Limb (tissue), 2 donors: ENCODE results near the gene ZCCHC17.
"Not testable (repeated sequence)": the region's sequence is repeated elsewhere in the genome, so short reads cannot be mapped to it uniquely, and the experiment has no call there.

Experiments
- DNase-seq, 2 donors: peaks; one replicate each; pipeline ENCODE4 v3.0.0-alpha.2; 2016; ENCODE audit errors: extremely low spot score in 2 of 2

Gene ZCCHC17

GRCh38 chr1:31368611-31369107 lies 71.8 kb downstream of the ZCCHC17 start:
- no peak for DNase-seq

GRCh38 chr1:31370021-31370420 lies 73.2 kb downstream of the ZCCHC17 start:
- DNase-seq, result no peak

- DNase-seq, result no peak
Observed at GRCh38 chr1:31370565-31370964, 73.7 kb downstream of the ZCCHC17 start.

GRCh38 chr1:31371121-31371959 lies 74.5 kb downstream of the ZCCHC17 start:
- DNase-seq, result no peak

- no peak for DNase-seq
Observed at GRCh38 chr1:31372051-31372450, 75.2 kb downstream of the ZCCHC17 start.

- no peak for DNase-seq
Observed at GRCh38 chr1:31372751-31373055, 75.9 kb downstream of the ZCCHC17 start.

GRCh38 chr1:31373056-31373896 lies 76.4 kb downstream of the ZCCHC17 start, which contains the start of gene FABP3:
Gene FABP3, minus strand, starts transcription at chr1:31373076. Its CDS starts 62 bp downstream, at chr1:31373014.
- DNase-seq, result peak; percentile 79 to 83

GRCh38 chr1:31373897-31374486 lies 77.2 kb downstream of the ZCCHC17 start:
- no peak for DNase-seq

- DNase-seq, result peak in 1 of 2 donors; percentile 54
Observed at GRCh38 chr1:31374511-31375196, 77.8 kb downstream of the ZCCHC17 start.

GRCh38 chr1:31376375-31377134 lies 79.7 kb downstream of the ZCCHC17 start:
- DNase-seq, result peak; percentile 82 to 90

GRCh38 chr1:31377364-31377863 lies 80.6 kb downstream of the ZCCHC17 start:
- DNase-seq, result no peak

GRCh38 chr1:31378001-31378400 lies 81.2 kb downstream of the ZCCHC17 start:
- DNase-seq, result no peak

GRCh38 chr1:31380181-31380580 lies 83.3 kb downstream of the ZCCHC17 start:
- no peak for DNase-seq

GRCh38 chr1:31381394-31382294 lies 84.8 kb downstream of the ZCCHC17 start:
- DNase-seq, result no peak

- DNase-seq, result no peak
Observed at GRCh38 chr1:31382379-31382989, 85.7 kb downstream of the ZCCHC17 start.

- no peak for DNase-seq
Observed at GRCh38 chr1:31383967-31384366, 87.1 kb downstream of the ZCCHC17 start.

GRCh38 chr1:31386576-31387243 lies 89.9 kb downstream of the ZCCHC17 start:
- not testable (repeated sequence) for DNase-seq

- no peak for DNase-seq
Observed at GRCh38 chr1:31387612-31388011, 90.8 kb downstream of the ZCCHC17 start.
